ENCODE measurements around the gene CECR2.

Gene CECR2

GRCh38 chr22:17586831-17587440, 217.7 kb downstream of the CECR2 start:
- Histone ChIP-seq H3K27me3 (ENCODE audit: insufficient read depth, poor library complexity, severe bottlenecking) (no peaks in the 10 kb centered on the region), H3K27ac (replicated peaks) (no peak overlapping the region), H3K4me3 (replicated peaks; ENCODE audit: insufficient read depth, low read length) (no peak overlapping the region)
- TF ChIP-seq SPI1 (IDR thresholded peaks at IDR 0.05; ENCODE audit: borderline replicate concordance, low read depth) (no peak), REST (IDR thresholded peaks at IDR 0.05; ENCODE audit: insufficient replicate concordance, low read depth) (no peak), POLR2AphosphoS5 (IDR thresholded peaks at IDR 0.05; ENCODE audit: low read depth) (no peak), CTCF (IDR thresholded peaks at IDR 0.05; ENCODE audit: insufficient read depth, low read length) (no peak), GABPA (IDR thresholded peaks at IDR 0.05; ENCODE audit: low read depth) (no peak)
- no peak for DNase-seq (ENCODE audit: low read depth in 1 of 2, low spot score in 1 of 2)

- TF ChIP-seq REST (IDR thresholded peaks at IDR 0.05; ENCODE audit: insufficient replicate concordance, low read depth) (no peak), POLR2AphosphoS5 (IDR thresholded peaks at IDR 0.05; ENCODE audit: low read depth) (no peak), GABPA (IDR thresholded peaks at IDR 0.05; ENCODE audit: low read depth) (no peak), CTCF (IDR thresholded peaks at IDR 0.05; ENCODE audit: insufficient read depth, low read length) (no peak), SPI1 (IDR thresholded peaks at IDR 0.05; ENCODE audit: borderline replicate concordance, low read depth) (no peak)
- no peak for DNase-seq (ENCODE audit: low read depth in 1 of 2, low spot score in 1 of 2)
- Histone ChIP-seq H3K4me3 (replicated peaks; ENCODE audit: insufficient read depth, low read length) (no peak overlapping the region), H3K27ac (replicated peaks) (no peak overlapping the region), H3K27me3 (ENCODE audit: insufficient read depth, poor library complexity, severe bottlenecking) (no peaks in the 10 kb centered on the region)
These were observed 218.4 kb downstream of the CECR2 start for GRCh38 chr22:17587629-17588028.

GRCh38 chr22:17588606-17589005, 219.3 kb downstream of the CECR2 start:
- Histone ChIP-seq H3K4me3 (replicated peaks; ENCODE audit: insufficient read depth, low read length) (no peak overlapping the region), H3K27me3 (ENCODE audit: insufficient read depth, poor library complexity, severe bottlenecking) (no peaks in the 10 kb centered on the region), H3K27ac (replicated peaks) (no peak overlapping the region)
- DNase-seq (ENCODE audit: low read depth in 1 of 2, low spot score in 1 of 2): no peak
- TF ChIP-seq POLR2AphosphoS5 (IDR thresholded peaks at IDR 0.05; ENCODE audit: low read depth) (no peak), SPI1 (IDR thresholded peaks at IDR 0.05; ENCODE audit: borderline replicate concordance, low read depth) (no peak), REST (IDR thresholded peaks at IDR 0.05; ENCODE audit: insufficient replicate concordance, low read depth) (no peak), CTCF (IDR thresholded peaks at IDR 0.05; ENCODE audit: insufficient read depth, low read length) (no peak), GABPA (IDR thresholded peaks at IDR 0.05; ENCODE audit: low read depth) (no peak)
